ENCODE results near the gene ZNF777.

The ZNF777 gene

DNA sequence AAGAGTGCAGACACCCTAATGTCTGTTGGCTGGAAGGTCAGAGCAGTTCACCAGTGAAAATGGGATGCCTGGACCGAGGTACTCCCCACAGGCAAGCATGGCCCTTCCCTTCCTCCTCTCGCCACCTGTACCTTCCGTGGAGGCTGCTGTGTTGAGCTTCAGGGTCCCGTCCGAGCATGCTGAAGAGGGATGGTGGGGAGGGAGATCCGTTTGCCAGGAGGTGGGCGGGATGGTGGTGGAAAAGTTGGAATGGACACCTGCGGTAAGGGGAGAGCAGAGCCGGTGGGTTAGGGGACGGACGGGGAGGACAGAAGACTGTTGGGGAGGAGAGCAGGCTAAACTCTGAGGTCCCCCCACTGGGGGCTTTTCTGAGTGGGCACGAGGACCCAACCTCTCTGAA, 15.9 kb upstream of the ZNF777 start:
- DNase-seq = no peak

DNA sequence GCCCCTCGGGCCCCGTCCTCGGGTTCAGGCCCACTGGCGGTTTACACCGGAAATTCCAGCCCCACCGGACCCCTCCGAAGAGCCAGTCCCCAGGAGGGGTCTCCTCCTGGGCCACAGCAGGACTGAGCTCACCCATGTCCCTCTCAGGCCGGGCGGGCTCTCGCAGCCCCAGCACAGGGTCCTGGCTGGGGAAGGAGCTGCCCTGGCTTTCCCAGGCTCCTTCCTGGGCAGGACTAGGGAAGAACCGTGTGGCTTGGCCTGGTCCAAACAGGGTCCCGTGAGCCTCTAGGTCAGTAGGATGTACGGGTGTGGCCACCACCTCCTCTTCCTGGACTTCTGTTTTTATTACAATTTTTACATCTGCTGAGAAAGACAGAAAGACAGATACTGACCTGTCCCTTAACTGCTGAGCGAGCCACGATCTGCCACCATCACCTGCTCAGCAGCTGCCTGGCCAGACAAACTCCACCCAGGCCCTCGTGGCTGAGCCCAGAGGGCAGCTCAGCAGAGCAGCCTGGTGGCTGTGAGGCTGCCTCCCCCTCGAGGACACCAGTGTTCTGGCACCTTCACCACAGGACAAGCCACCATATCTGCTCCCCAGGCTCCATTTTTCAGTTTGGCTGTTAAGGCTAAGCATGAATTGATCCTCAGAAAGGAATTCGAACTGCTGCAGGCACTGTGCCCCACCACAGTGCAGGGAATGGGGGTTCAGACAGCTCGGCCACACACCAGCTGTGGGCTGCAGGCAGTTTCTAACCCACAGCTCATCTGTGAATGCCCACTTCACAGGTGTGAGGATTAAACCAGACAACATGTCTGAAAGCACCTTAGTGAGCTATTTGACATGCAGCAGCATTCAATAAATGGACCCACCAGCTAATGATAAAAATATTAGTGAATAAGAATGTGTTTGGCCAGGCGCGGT, 14.5 kb upstream of the ZNF777 start:
- DNase-seq = no peak

- DNase-seq = no peak
Observed at GRCh38 chr7:149474309-149475120, 13.7 kb upstream of the ZNF777 start.

- no peak for DNase-seq
Observed at GRCh38 chr7:149473251-149473650, 12.4 kb upstream of the ZNF777 start.

DNA sequence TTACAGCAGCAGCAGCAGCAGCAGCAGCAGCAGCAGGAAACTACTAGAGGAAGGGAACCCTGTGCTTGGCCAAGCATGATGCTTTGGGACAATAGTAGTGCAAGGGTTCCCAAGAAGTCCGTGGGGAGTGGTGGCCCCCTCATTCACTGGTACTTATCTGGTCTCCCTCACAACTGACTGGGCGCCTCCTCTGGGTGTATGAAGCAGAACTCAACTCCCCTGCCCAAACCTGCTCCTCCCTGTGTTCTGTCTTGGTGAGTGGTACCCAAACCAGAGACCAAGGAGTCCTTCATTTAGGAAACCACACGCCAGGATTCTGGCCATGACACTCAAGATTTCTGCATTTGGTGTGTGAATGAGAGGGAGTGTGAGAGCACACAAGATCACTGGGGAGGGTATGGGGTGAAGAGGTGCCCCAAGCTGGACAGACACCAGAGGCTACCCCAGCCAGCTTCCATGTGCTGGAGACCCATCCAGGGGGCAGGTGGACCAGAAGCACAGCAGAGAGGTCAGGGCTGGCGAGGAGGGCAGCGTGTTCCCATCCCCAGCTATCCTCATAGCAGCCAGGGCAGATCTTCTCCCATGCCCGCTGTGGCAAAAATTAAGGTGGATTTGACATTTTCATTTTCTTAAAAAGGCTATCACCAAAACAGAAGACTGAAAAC, 10.6 kb upstream of the ZNF777 start:
- no peak for DNase-seq

GRCh38 chr7:149469806-149470205, 8.9 kb upstream of the ZNF777 start:
- no peak for DNase-seq

DNA sequence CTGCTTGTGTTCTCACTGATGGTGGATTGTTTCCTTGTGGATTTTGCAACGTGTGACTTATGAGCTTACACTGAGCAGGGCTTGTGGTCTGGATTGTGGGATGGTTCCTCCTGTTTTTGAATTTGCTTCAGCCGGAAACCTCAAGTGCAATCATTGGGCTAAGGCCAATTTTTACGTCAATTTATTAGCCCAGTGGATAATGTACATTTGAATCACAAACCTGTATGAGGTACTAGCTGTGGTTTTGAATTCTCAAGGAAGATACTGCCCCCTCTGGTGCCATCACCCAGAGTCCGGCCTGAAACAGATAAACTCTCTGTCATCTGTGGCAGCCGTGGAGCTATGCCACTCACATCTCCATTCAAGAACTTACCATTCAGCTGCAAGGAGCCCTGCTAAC, 7.3 kb upstream of the ZNF777 start:
- no peak for DNase-seq

DNA sequence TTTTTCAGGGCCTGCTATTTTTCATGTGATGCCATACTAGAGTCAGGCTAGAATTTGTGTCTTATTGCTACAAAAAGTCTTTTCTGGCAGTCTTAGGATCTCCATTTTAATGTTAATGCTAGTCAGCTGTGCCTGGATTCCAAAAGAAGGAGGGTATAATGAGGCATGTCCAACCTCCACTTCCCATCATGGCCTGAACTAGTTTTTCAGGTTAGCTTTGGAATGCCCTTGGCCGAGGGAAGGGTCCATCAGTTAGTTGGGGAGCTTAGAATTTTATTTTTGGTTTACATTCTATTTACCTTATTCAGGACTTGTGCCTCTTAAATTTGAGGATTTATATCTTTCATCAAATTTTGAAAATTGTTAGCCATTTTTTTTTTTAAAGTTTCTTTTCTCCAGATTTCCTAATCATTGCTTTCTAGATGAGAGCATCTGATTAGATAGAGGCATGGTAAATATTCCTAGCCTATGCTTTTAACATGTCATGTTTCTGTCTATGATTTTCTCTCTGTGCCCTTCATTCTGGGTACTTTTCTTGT, 6.5 kb upstream of the ZNF777 start:
- DNase-seq = no peak

- DNase-seq = no peak
Observed at GRCh38 chr7:149466364-149466763, 5.5 kb upstream of the ZNF777 start.

GRCh38 chr7:149463500-149464161, 2.8 kb upstream of the ZNF777 start:
- no peak for DNase-seq

- peak; percentile 25 for DNase-seq
Observed at GRCh38 chr7:149462101-149462520, 1.2 kb upstream of the ZNF777 start.

GRCh38 chr7:149459540-149460452, 1.1 kb downstream of the ZNF777 start:
- DNase-seq = no peak

- peak; percentile 84 for DNase-seq
Observed at GRCh38 chr7:149459201-149459539, 1.7 kb downstream of the ZNF777 start.

- DNase-seq = peak; percentile 35
Observed at GRCh38 chr7:149458235-149458634, 2.6 kb downstream of the ZNF777 start.

- DNase-seq = peak; percentile 82
Observed at GRCh38 chr7:149457766-149458165, 3.1 kb downstream of the ZNF777 start.

DNA sequence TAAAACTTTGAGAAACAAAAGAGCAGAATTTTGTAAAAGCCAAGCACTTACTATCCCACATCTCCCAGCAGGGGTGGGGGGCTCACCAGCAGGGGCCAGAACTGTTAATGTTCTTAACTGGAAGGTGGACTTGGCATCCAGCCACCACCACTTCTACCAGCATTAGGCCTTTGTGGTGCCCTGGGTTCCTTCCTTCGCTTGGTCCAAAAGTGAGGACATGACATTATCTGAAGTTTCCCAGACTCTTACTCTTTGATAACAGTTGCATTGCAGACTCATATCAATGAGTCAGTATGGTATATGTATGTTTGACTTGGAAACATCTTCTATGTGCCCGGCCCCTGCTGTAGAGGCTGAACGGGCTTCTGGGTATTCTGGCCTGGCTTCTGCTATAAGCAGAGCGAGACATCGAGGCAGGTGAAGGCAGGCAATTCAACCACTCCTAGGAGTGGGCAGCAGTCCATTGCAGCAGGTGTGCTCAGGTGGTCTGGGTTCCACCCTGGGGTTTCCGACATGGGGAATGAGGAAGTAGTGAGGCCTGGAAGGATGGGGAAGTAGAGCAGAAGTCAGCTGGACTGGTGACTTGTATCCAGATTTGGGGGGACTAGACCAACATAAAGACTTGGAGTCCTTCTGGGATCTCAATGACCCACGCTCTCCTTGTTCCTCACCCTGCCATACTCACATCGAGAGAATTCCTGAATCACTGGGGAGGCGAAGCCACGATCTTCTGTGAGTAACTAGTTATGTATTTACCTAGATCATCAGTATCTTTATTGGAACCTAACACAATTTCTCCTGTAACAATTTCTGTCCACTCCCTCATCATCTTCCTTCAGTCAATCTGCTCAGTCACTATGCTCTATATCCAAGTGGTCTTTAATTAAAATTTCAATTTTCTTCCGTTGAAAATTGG, 4.1 kb downstream of the ZNF777 start:
- no peak for DNase-seq

- no peak for DNase-seq
Observed at GRCh38 chr7:149455175-149455950, 5.5 kb downstream of the ZNF777 start.

DNA sequence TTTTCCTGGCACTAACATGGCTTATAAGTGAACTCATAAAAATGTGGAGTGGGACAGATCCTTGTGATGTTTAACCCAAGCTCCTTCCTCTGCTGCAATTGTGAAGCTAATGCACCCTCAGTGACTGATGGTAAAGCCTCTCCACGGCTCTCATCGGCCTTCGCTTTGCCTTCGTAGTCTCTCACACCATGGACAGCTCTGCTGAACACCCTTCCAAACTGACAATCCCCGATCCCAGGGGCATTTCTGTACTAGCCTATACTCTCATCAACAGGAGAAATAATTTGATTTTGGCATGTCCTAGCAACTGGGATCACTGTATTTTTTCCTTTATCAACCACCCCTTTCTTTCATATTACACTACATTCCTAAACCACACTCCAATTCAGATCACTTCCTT, 6.1 kb downstream of the ZNF777 start:
- no peak for DNase-seq

GRCh38 chr7:149454006-149454405, 6.9 kb downstream of the ZNF777 start:
- no peak for DNase-seq

GRCh38 chr7:149450821-149451220, 10.0 kb downstream of the ZNF777 start:
- DNase-seq = no peak
